Skeletal muscle satellite cell (primary cell): ENCODE measurements around the gene AUTS2.

ENCODE experiments used
- H3K27me3 ChIP-seq: 2 replicates; pipeline ENCODE4 v1.7.0; 2013; ENCODE audit warnings: low read length; ENCODE audit not compliant: control insufficient read depth, insufficient read depth
- H3K36me3 ChIP-seq: 2 replicates; pipeline ENCODE4 v1.7.0; 2013; ENCODE audit warnings: mild to moderate bottlenecking, control low read depth, low read length; ENCODE audit not compliant: insufficient read depth
- H3K4me1 ChIP-seq: 2 replicates; pipeline ENCODE4 v1.7.0; 2013; ENCODE audit warnings: low read length; ENCODE audit not compliant: control insufficient read depth, insufficient read depth
- H3K4me2 ChIP-seq: 2 replicates; pipeline ENCODE4 v1.7.0; 2013; ENCODE audit warnings: mild to moderate bottlenecking, low read length
- H3K4me3 ChIP-seq: 2 replicates; pipeline ENCODE4 v1.7.0; 2013; ENCODE audit warnings: low read length
- H3K9ac ChIP-seq: 2 replicates; pipeline ENCODE4 v1.7.0; 2013; ENCODE audit warnings: mild to moderate bottlenecking, low read depth, low read length, moderate library complexity
- H3K9me3 ChIP-seq: replicated peaks from 2 replicates; pipeline ENCODE4 v1.7.0; 2013; ENCODE audit warnings: mild to moderate bottlenecking, control low read depth, low read length

Gene AUTS2

GRCh38 chr7:69946901-69947300, 348.6 kb downstream of the AUTS2 start:
- Histone ChIP-seq H3K9ac (no peak overlapping the region), H3K4me3 (no peak overlapping the region), H3K4me1 (no peaks in the 10 kb centered on the region), H3K36me3 (no peaks in the 10 kb centered on the region), H3K27me3 (no peaks in the 10 kb centered on the region), H3K9me3 (no peaks in the 10 kb centered on the region), H3K4me2 (no peak overlapping the region)

GRCh38 chr7:69947998-69948397, 349.7 kb downstream of the AUTS2 start:
- Histone ChIP-seq H3K4me3 (no peak overlapping the region), H3K4me1 (no peaks in the 10 kb centered on the region), H3K9ac (no peak overlapping the region), H3K27me3 (no peaks in the 10 kb centered on the region), H3K4me2 (no peak overlapping the region), H3K9me3 (no peaks in the 10 kb centered on the region), H3K36me3 (no peaks in the 10 kb centered on the region)

- no peaks in the 10 kb centered on the region for H3K9me3 ChIP-seq
- H3K9ac ChIP-seq: no peak overlapping the region
- H3K4me2 ChIP-seq: no peak overlapping the region
- no peaks in the 10 kb centered on the region for H3K27me3 ChIP-seq
- no peaks in the 10 kb centered on the region for H3K4me1 ChIP-seq
- H3K36me3 ChIP-seq: no peaks in the 10 kb centered on the region
- no peak overlapping the region for H3K4me3 ChIP-seq
Observed at GRCh38 chr7:69949122-69949521, 350.8 kb downstream of the AUTS2 start.

- Histone ChIP-seq H3K9me3 (no peaks in the 10 kb centered on the region), H3K36me3 (no peaks in the 10 kb centered on the region), H3K4me3 (no peak overlapping the region), H3K27me3 (no peaks in the 10 kb centered on the region), H3K9ac (no peak overlapping the region), H3K4me2 (no peak overlapping the region), H3K4me1 (no peaks in the 10 kb centered on the region)
Observed at GRCh38 chr7:69951458-69951857, 353.2 kb downstream of the AUTS2 start.

- H3K4me2 ChIP-seq: no peak overlapping the region
Observed at GRCh38 chr7:69953136-69954067, 355.1 kb downstream of the AUTS2 start.

GRCh38 chr7:69956541-69956940, 358.3 kb downstream of the AUTS2 start:
- H3K9me3 ChIP-seq: no peaks in the 10 kb centered on the region
- no peak overlapping the region for H3K4me2 ChIP-seq
- no peaks in the 10 kb centered on the region for H3K4me1 ChIP-seq
- no peaks in the 10 kb centered on the region for H3K27me3 ChIP-seq
- no peaks in the 10 kb centered on the region for H3K36me3 ChIP-seq
- H3K9ac ChIP-seq: no peak overlapping the region
- no peak overlapping the region for H3K4me3 ChIP-seq

More at GRCh38 chr7:69953136-69954067, 355.1 kb downstream of the AUTS2 start:
- Histone ChIP-seq H3K4me1 (no peaks in the 10 kb centered on the region), H3K9ac (no peak overlapping the region), H3K4me3 (no peak overlapping the region), H3K27me3 (no peaks in the 10 kb centered on the region), H3K9me3 (no peaks in the 10 kb centered on the region), H3K36me3 (no peaks in the 10 kb centered on the region)

GRCh38 chr7:69957661-69958060, 359.4 kb downstream of the AUTS2 start:
- H3K9ac ChIP-seq: no peak overlapping the region
- no peak overlapping the region for H3K4me3 ChIP-seq
- H3K27me3 ChIP-seq: no peaks in the 10 kb centered on the region
- no peaks in the 10 kb centered on the region for H3K9me3 ChIP-seq
- H3K4me1 ChIP-seq: no peaks in the 10 kb centered on the region
- H3K36me3 ChIP-seq: no peaks in the 10 kb centered on the region
- H3K4me2 ChIP-seq: no peak overlapping the region

- Histone ChIP-seq H3K4me3 (no peak overlapping the region), H3K9me3 (no peaks in the 10 kb centered on the region), H3K4me1 (no peaks in the 10 kb centered on the region), H3K4me2 (no peak overlapping the region), H3K9ac (no peak overlapping the region), H3K36me3 (no peaks in the 10 kb centered on the region), H3K27me3 (no peaks in the 10 kb centered on the region)
Observed at GRCh38 chr7:69959789-69960499, 361.7 kb downstream of the AUTS2 start.

- Histone ChIP-seq H3K27me3 (no peaks in the 10 kb centered on the region), H3K4me2 (no peak overlapping the region), H3K36me3 (no peaks in the 10 kb centered on the region), H3K4me1 (no peaks in the 10 kb centered on the region), H3K4me3 (no peak overlapping the region), H3K9me3 (no peaks in the 10 kb centered on the region), H3K9ac (no peak overlapping the region)
Observed at GRCh38 chr7:69961436-69961835, 363.2 kb downstream of the AUTS2 start.

GRCh38 chr7:69962186-69963065, 364.2 kb downstream of the AUTS2 start:
- Histone ChIP-seq H3K4me2 (no peak overlapping the region), H3K36me3 (no peaks in the 10 kb centered on the region), H3K4me3 (no peak overlapping the region), H3K27me3 (no peaks in the 10 kb centered on the region), H3K9me3 (no peaks in the 10 kb centered on the region), H3K4me1 (no peaks in the 10 kb centered on the region), H3K9ac (no peak overlapping the region)

GRCh38 chr7:69963393-69963792, 365.1 kb downstream of the AUTS2 start:
- H3K36me3 ChIP-seq: no peaks in the 10 kb centered on the region
- no peaks in the 10 kb centered on the region for H3K9me3 ChIP-seq
- no peaks in the 10 kb centered on the region for H3K4me1 ChIP-seq
- no peak overlapping the region for H3K9ac ChIP-seq
- no peaks in the 10 kb centered on the region for H3K27me3 ChIP-seq
- no peak overlapping the region for H3K4me3 ChIP-seq
- no peak overlapping the region for H3K4me2 ChIP-seq
